ENCODE data around the gene SUSD3.

The SUSD3 gene

GRCh38 chr9:93077811-93078210 is 19.3 kb downstream of the SUSD3 start:
- DNase-seq, result no peak

- DNase-seq, result no peak
These were observed 20.9 kb downstream of the SUSD3 start for GRCh38 chr9:93079371-93079770.

GRCh38 chr9:93080406-93080805 is 21.9 kb downstream of the SUSD3 start:
- no peak for DNase-seq

- DNase-seq, result no peak
These were observed 22.6 kb downstream of the SUSD3 start for GRCh38 chr9:93081081-93081529.

GRCh38 chr9:93081931-93082330 is 23.4 kb downstream of the SUSD3 start:
- DNase-seq, result no peak

GRCh38 chr9:93082841-93083411 is 24.4 kb downstream of the SUSD3 start:
- no peak for DNase-seq

- no peak for DNase-seq
These were observed 25.3 kb downstream of the SUSD3 start for GRCh38 chr9:93083592-93084470.

GRCh38 chr9:93084471-93084881 is 26.0 kb downstream of the SUSD3 start:
- no peak for DNase-seq

GRCh38 chr9:93085676-93086075 is 27.2 kb downstream of the SUSD3 start:
- DNase-seq, result no peak

GRCh38 chr9:93086447-93087224 is 28.1 kb downstream of the SUSD3 start:
- DNase-seq, result no peak

- no peak for DNase-seq
These were observed 29.6 kb downstream of the SUSD3 start for GRCh38 chr9:93087971-93088655.

- no peak for DNase-seq
These were observed 30.1 kb downstream of the SUSD3 start for GRCh38 chr9:93088656-93089015.

GRCh38 chr9:93089024-93089423 is 30.5 kb downstream of the SUSD3 start:
- no peak for DNase-seq

- DNase-seq, result no peak
These were observed 31.0 kb downstream of the SUSD3 start for GRCh38 chr9:93089481-93089991.

- DNase-seq, result no peak
These were observed 31.7 kb downstream of the SUSD3 start for GRCh38 chr9:93090091-93090655.

GRCh38 chr9:93091056-93091452 is 32.6 kb downstream of the SUSD3 start:
- DNase-seq, result no peak

- no peak for DNase-seq
These were observed 33.1 kb downstream of the SUSD3 start for GRCh38 chr9:93091453-93092081.

- DNase-seq, result no peak
These were observed 33.9 kb downstream of the SUSD3 start for GRCh38 chr9:93092251-93092991.

- DNase-seq, result no peak
These were observed 34.8 kb downstream of the SUSD3 start for GRCh38 chr9:93093127-93093876.

GRCh38 chr9:93093877-93094657 is 35.6 kb downstream of the SUSD3 start:
- DNase-seq, result no peak
